ENCODE data around the gene GPSM1. TPM values are rescaled to one million over a fixed set of nuclear protein-coding genes. Genes with fewer than 3 reads are reported as not detected.

The GPSM1 gene
- 10 to 100 TPM in 1 of 2 donors, 1 to 10 TPM in 1; 8.5 to 12.3 TPM for total RNA-seq

- DNase-seq (ENCODE audit: low spot score in 2 of 2) (peak in 1 of 2 donors; percentile 51), ATAC-seq (peak; percentile 65 to 75)
- H3K36me3 Mint-ChIP-seq = no peaks in the 10 kb centered on the region
- H3K9me3 Mint-ChIP-seq = no peaks in the 10 kb centered on the region
- peak within 1 kb of the TSS in 1 of 2 donors; percentile 40 for H3K27ac Mint-ChIP-seq
These were observed at the start of gene GPSM1 for GRCh38 chr9:136327304-136327974. TSS of gene GPSM1 (plus strand) at chr9:136327539. CDS start at chr9:136327696, 157 bp downstream.

GRCh38 chr9:136277746-136278145 is 49.6 kb upstream of the GPSM1 start:
- DNase-seq (ENCODE audit: low spot score in 2 of 2) (no peak), ATAC-seq (no peak)
- Mint-ChIP-seq H3K9me3 (no peaks in the 10 kb centered on the region), H3K27ac (no peak overlapping the region), H3K36me3 (no peaks in the 10 kb centered on the region)

GRCh38 chr9:136278221-136278620 is 49.1 kb upstream of the GPSM1 start:
- no peaks in the 10 kb centered on the region for H3K36me3 Mint-ChIP-seq
- no peaks in the 10 kb centered on the region for H3K9me3 Mint-ChIP-seq
- H3K27ac Mint-ChIP-seq = no peak overlapping the region
- ATAC-seq (no peak), DNase-seq (ENCODE audit: low spot score in 2 of 2) (no peak)

GRCh38 chr9:136278894-136279293 is 48.4 kb upstream of the GPSM1 start:
- H3K36me3 Mint-ChIP-seq = no peaks in the 10 kb centered on the region
- DNase-seq (ENCODE audit: low spot score in 2 of 2) (no peak), ATAC-seq (no peak)
- H3K9me3 Mint-ChIP-seq = no peaks in the 10 kb centered on the region
- peak overlapping the region in 1 of 2 donors; percentile 68 for H3K27ac Mint-ChIP-seq

GRCh38 chr9:136279471-136279870 is 47.9 kb upstream of the GPSM1 start:
- H3K9me3 Mint-ChIP-seq = no peaks in the 10 kb centered on the region
- ATAC-seq = no peak
- no peak overlapping the region for H3K27ac Mint-ChIP-seq
- H3K36me3 Mint-ChIP-seq = no peaks in the 10 kb centered on the region
- DNase-seq (ENCODE audit: low spot score in 2 of 2) = no peak

- ATAC-seq = no peak
- Mint-ChIP-seq H3K36me3 (no peaks in the 10 kb centered on the region), H3K9me3 (no peaks in the 10 kb centered on the region), H3K27ac (no peak overlapping the region)
- no peak for DNase-seq (ENCODE audit: low spot score in 2 of 2)
These were observed 46.6 kb upstream of the GPSM1 start for GRCh38 chr9:136280535-136281315.

- ATAC-seq = no peak
- no peaks in the 10 kb centered on the region for H3K9me3 Mint-ChIP-seq
- H3K27ac Mint-ChIP-seq = no peak overlapping the region
- H3K36me3 Mint-ChIP-seq = no peaks in the 10 kb centered on the region
- no peak for DNase-seq (ENCODE audit: low spot score in 2 of 2)
These were observed 45.7 kb upstream of the GPSM1 start for GRCh38 chr9:136281421-136282271.

- no peaks in the 10 kb centered on the region for H3K36me3 Mint-ChIP-seq
- no peak for ATAC-seq
- H3K27ac Mint-ChIP-seq = no peak overlapping the region
- H3K9me3 Mint-ChIP-seq = no peaks in the 10 kb centered on the region
- DNase-seq (ENCODE audit: low spot score in 2 of 2) = no peak
These were observed 45.0 kb upstream of the GPSM1 start for GRCh38 chr9:136282272-136282861.

GRCh38 chr9:136283291-136284235 is 43.8 kb upstream of the GPSM1 start:
- no peak overlapping the region for H3K27ac Mint-ChIP-seq
- DNase-seq (ENCODE audit: low spot score in 2 of 2) = peak; percentile 76 to 85
- no peaks in the 10 kb centered on the region for H3K36me3 Mint-ChIP-seq
- ATAC-seq = peak; percentile 94 to 96
- H3K9me3 Mint-ChIP-seq = no peaks in the 10 kb centered on the region

GRCh38 chr9:136284311-136284710 is 43.0 kb upstream of the GPSM1 start:
- DNase-seq (ENCODE audit: low spot score in 2 of 2) = no peak
- no peak for ATAC-seq
- Mint-ChIP-seq H3K9me3 (no peaks in the 10 kb centered on the region), H3K27ac (no peak overlapping the region), H3K36me3 (no peaks in the 10 kb centered on the region)

GRCh38 chr9:136284951-136285350 is 42.4 kb upstream of the GPSM1 start:
- ATAC-seq = no peak
- no peaks in the 10 kb centered on the region for H3K9me3 Mint-ChIP-seq
- DNase-seq (ENCODE audit: low spot score in 2 of 2) = no peak
- H3K36me3 Mint-ChIP-seq = no peaks in the 10 kb centered on the region
- H3K27ac Mint-ChIP-seq = no peak overlapping the region

GRCh38 chr9:136285501-136286358 is 41.6 kb upstream of the GPSM1 start:
- Mint-ChIP-seq H3K27ac (no peak overlapping the region), H3K9me3 (no peaks in the 10 kb centered on the region), H3K36me3 (no peaks in the 10 kb centered on the region)
- no peak for ATAC-seq
- DNase-seq (ENCODE audit: low spot score in 2 of 2) = no peak

- ATAC-seq = no peak
- H3K9me3 Mint-ChIP-seq = no peaks in the 10 kb centered on the region
These were observed 40.9 kb upstream of the GPSM1 start for GRCh38 chr9:136286359-136286986.

GRCh38 chr9:136286987-136287379 is 40.4 kb upstream of the GPSM1 start:
- H3K9me3 Mint-ChIP-seq = no peaks in the 10 kb centered on the region
- no peak for ATAC-seq
- no peak overlapping the region for H3K27ac Mint-ChIP-seq
- no peaks in the 10 kb centered on the region for H3K36me3 Mint-ChIP-seq
- no peak for DNase-seq (ENCODE audit: low spot score in 2 of 2)

More at GRCh38 chr9:136286359-136286986, 40.9 kb upstream of the GPSM1 start:
- DNase-seq (ENCODE audit: low spot score in 2 of 2) = no peak
- Mint-ChIP-seq H3K36me3 (no peaks in the 10 kb centered on the region), H3K27ac (no peak overlapping the region)

Measured in activated naive CD4-positive, alpha-beta T cell treated with anti-CD3 and anti-CD28 coated beads, Interleukin-2, amount 50 U/mL, for 72 hours (primary cell).